GM21423 (cell line): ENCODE measurements around the gene SMC2.

Experiments
- ATAC-seq: cut with Tn5 transposase; IDR thresholded peaks from one replicate; pipeline ENCODE4 v1.9.1; 2021; ENCODE audit warnings: mild to moderate bottlenecking, moderate library complexity; ENCODE audit not compliant: unreplicated experiment

SMC2 gene

DNA sequence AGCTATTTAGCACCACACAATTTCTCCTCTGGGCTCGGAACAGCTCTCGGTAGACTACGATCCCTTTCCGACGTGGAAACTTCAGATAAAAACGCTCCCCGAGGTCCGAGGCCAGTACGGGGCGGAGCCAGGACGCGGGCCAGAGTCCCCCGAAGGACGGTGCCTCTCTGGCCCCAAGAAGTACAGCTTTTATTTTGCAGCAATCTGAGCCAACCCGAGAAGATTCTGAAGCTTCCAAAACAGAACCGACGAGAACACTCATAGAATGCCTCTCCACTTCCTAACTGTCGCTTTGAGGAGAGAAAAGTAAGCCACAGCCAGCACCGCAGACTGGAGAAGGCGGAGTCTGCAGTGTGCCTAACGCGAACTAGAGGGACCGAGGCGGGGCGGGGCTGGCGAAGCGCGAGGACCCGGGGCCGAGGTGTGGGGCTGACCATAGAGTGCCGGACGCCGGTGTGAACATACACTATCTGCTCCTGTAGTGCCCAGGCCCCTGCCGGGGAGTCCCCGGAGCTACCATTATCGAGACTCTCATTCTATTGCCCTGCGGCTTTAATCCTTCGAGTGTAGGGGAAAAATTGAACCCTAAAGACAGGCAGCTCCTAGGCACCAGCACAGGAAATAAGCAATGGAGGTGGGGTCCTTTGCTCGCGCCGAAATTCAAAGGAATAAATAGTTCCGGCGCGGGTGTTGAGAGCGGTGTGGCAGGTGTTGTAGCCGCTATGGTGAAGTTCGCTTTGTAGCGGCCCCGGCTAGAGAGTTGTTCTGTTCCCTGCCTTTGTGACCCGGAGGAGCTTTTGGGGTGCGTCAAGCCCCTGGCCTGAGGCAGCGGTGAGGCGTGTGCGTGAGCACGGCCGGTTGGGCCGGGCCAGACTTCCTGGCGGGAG lies at the start of gene SMC2:
TSS of gene SMC2 (plus strand) at position 663 of the 887 bp plus-strand sequence. CDS start 1,076 bp downstream, outside the sequence.
- peak; percentile 90 for ATAC-seq

- no peak for ATAC-seq
Measured at GRCh38 chr9:104068546-104068945, 25.6 kb upstream of the SMC2 start.

DNA sequence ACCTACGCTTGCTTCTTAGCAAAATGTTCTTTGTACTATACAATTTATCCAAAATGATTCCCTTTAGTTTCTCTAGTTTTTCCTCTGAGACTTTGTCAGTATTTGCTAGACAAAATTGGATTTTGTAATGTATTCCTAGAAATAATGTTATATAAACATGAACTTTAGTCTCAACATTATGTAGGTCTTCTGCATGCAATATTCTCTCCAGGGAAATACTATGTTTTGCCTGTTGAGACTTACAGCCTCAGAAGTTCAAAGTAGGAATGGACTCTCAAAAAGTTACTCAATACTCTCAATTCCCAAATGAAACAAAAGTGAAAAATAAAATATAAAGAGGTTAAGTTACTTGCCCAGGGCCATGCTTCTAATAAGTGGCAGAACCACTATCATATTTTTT lies 24.8 kb upstream of the SMC2 start:
- no peak for ATAC-seq

- ATAC-seq, result no peak
Measured at GRCh38 chr9:104071589-104071988, 22.5 kb upstream of the SMC2 start.

GRCh38 chr9:104073098-104073769 lies 20.9 kb upstream of the SMC2 start:
- no peak for ATAC-seq

- no peak for ATAC-seq
Measured at GRCh38 chr9:104073770-104074133, 20.4 kb upstream of the SMC2 start.

- ATAC-seq, result no peak
Measured at GRCh38 chr9:104074876-104075275, 19.2 kb upstream of the SMC2 start.

- ATAC-seq, result no peak
Measured at GRCh38 chr9:104075801-104076753, 18.0 kb upstream of the SMC2 start.

DNA sequence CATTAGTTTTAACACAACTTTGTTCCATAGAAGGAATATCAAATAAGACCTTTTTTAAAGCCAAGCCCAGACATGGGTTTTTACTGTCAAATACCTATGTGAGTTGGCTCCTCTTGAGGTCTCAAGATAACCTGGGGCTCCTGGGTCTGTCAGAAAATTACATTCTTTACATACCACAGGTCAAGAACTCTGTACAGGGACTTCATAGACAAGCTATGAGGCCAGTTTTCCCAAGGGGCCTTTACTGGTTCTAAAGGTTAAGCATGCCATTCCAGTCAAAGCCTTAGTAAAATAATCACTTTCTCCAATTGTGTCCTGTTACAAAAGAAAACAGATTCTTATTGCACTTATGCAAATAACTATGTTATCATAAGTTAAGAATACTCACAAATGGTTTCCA lies 15.5 kb upstream of the SMC2 start:
- no peak for ATAC-seq

DNA sequence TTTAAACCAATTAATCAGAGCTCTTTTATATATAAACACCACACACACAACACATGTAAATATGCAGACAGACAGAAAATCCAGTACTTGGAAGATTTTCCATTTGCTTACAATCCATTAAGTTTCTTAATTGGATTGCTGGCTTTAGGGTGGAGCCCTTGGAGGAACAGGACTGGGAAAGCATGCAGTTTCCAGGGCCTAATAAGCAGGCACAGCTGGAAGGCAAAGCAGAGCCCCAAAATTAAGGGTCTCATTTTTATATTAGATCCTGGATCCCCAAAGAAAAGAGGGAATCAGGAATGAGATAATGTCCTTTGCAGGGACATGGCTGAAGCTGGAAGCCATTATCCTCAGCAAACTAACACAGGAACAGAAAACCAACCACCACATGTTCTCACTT lies 13.1 kb upstream of the SMC2 start:
- ATAC-seq, result no peak

GRCh38 chr9:104082168-104082567 lies 11.9 kb upstream of the SMC2 start:
- no peak for ATAC-seq

DNA sequence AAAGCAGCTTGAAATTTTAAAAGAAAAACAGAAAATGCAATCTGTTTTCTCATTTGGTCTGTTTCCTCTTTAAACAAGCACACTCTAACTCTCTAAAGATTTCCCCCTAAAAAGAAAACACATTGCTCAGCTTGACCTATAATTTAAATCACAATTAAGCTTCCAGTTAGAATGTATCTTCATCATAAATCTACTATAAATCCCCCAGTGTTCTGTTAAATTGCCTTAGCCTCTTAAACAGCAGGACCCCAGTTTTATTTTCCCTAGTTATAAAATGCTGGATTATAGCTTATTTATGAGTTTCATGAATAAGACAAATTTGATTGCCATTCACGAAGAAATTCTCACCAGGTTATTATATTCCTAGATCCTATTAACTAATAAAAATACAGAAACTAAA lies 8.6 kb upstream of the SMC2 start:
- ATAC-seq, result no peak

GRCh38 chr9:104087894-104088293 lies 6.2 kb upstream of the SMC2 start:
- no peak for ATAC-seq

- ATAC-seq, result no peak
Measured at GRCh38 chr9:104088416-104088815, 5.7 kb upstream of the SMC2 start.

DNA sequence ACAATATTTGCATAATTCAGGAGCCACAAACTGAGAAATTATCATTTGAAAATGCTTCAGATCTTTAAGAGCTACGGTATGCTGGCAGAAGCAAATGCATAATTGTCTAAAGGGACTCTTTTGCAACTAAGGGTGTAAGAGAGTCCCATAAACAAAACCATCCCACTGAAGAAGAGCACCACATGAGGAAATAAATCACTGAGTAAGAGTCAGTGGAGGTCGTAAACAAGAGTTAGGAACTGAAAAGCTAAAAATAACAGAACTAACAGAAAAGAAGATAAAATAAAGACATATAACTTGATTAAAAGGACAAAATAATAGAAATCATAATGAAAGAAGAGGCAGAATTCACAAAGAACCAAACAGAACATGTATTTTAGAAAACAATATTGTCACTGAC lies 3.5 kb upstream of the SMC2 start:
- ATAC-seq, result no peak

- no peak for ATAC-seq
Measured at GRCh38 chr9:104091116-104091515, 3.0 kb upstream of the SMC2 start.

DNA sequence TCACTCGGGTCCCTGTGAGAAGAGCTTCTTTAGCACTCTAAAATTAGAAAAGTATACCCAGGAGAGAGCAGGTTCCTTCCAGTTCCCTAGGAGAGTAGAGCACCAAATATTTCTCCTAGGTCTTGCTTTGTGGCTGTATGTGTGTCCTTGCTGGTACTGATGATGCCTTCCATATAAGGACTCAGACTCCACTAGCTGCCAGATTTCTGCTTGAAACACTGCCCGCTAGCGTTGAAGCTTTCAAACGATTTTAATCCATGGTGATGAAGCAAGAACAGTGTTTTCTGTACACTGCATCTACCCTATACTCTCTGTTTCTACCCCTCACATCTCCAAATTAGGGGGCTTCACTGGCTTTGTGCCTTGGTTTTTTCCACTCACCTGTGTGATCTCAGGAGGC lies 2.4 kb upstream of the SMC2 start:
- ATAC-seq, result no peak

- ATAC-seq, result no peak
Measured at GRCh38 chr9:104092192-104092591, 1.9 kb upstream of the SMC2 start.

- ATAC-seq, result no peak
Measured at GRCh38 chr9:104092875-104093600, 1.1 kb upstream of the SMC2 start.

- ATAC-seq, result peak; percentile 2
Measured at GRCh38 chr9:104094534-104095015, 466 bp downstream of the SMC2 start.
